Astrocyte of the spinal cord (primary cell): ENCODE data around the gene HOXB4.

Source experiments
- DNase-seq: peaks from one replicate; pipeline ENCODE4 v3.0.0; 2011; ENCODE audit warnings: low read depth, low spot score
- H3K4me3 ChIP-seq: 2 replicates; pipeline ENCODE4 v1.5.1; 2011; ENCODE audit warnings: low read depth, mild to moderate bottlenecking, low read length, moderate library complexity
- CTCF ChIP-seq: IDR thresholded peaks from 2 replicates; pipeline ENCODE4 v1.5.1; 2012; ENCODE audit warnings: low read depth, mild to moderate bottlenecking, low read length, inconsistent platforms
- in situ Hi-C: cut with HindIII; loops from 2 replicates; pipeline ENCODE4 v1.10.0; 2017; ENCODE audit warnings: low sequenced_read_pairs

Gene HOXB4

GRCh38 chr17:48605991-48606891 is 28.1 kb upstream of the HOXB4 start:
- peak overlapping the region; percentile 57 for H3K4me3 ChIP-seq
- peak; percentile 53 for DNase-seq
- TF ChIP-seq CTCF: no peak
- in situ Hi-C loops: no loop called here

GRCh38 chr17:48605409-48605919 is 27.3 kb upstream of the HOXB4 start:
- TF ChIP-seq CTCF: no peak
- H3K4me3 ChIP-seq: peak overlapping the region; percentile 57
- DNase-seq: peak; percentile 67
- in situ Hi-C loops: no loop called here

DNA sequence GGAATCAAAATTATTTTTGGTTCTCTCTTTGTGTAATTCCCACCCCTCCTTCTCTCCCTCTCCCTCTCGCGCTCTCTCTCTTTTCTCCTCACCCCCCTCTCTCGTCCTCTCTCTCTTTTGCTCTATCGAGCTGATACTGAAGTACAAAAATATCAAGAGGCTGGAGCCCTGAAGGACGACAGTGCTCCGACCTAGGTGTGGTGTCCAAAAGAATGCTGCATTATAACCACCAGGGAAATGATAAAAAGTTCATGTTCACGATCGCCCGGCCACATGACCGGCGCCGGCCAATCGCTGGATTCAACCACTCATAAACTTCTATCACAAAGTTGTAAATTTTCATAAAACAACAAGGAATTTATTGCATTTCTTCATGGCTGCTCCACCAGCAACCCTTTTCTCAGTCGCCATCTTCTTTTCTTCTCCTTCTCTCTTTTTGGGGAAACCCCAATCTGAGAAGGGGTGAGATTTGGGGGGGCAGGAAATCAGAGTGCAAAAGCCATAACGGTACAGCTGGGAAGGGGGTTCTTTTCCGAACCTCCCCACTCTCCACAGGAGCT is 26.7 kb upstream of the HOXB4 start, which contains the start of gene HOXB6:
TSS of gene HOXB6 (minus strand) at position 217 of the 560 bp plus-strand sequence. CDS start 6,836 bp downstream, outside the sequence.
- TF ChIP-seq CTCF: no peak
- in situ Hi-C loops: no loop called here
- peak; percentile 91 for DNase-seq
- H3K4me3 ChIP-seq: peak within 1 kb of the TSS; percentile 57

DNA sequence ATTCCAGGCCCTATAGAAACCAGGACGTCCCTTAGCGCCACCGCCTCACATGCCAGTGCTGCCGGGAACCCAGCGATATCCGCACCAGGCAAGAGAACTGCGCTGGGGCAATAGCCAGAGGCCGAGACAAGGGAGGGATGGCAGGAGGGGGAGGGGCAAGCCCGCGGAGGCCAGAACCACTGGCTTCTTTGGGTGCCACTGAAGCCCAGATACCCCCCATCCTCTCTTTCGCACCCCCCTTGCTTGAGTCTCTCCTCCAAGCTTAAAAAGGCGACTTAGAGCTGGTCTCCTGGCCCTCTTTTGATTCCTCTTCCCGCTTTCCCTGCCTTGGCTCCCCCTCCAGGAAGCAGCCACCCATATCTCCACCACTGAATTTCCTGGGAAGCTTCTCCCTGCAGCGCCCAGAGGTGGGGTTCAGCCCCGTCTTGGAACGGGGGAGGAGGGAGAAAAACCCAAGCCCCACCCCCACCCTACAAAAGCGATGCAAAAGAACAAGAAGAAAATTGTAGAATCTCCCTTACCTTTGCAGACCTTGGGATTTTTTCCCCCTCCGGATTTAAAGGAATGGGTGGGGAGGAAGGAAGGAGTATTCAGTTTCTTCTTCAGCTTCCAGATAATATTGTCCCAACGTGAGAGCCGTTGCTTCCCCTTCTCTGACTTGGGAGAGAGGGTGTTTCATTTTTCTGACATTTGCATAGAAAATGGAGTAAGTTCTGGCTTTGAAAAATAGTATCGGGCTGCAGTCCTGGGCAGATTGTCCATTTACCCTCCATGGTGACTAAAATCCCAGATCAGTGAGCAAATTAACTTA is 26.0 kb upstream of the HOXB4 start:
- in situ Hi-C loops: no loop called here
- no peak for DNase-seq
- TF ChIP-seq CTCF: no peak
- peak overlapping the region; percentile 57 for H3K4me3 ChIP-seq

GRCh38 chr17:48601539-48602425 is 23.6 kb upstream of the HOXB4 start:
- TF ChIP-seq CTCF: no peak
- H3K4me3 ChIP-seq: peak overlapping the region; percentile 57
- in situ Hi-C loops: no loop called here
- DNase-seq: no peak
